Occipital lobe (tissue), 2 donors: ENCODE data around the gene SLX9. TPM values are rescaled to one million over a fixed set of nuclear protein-coding genes. Genes with fewer than 3 reads are reported as not detected.

Experiments
- DNase-seq: peaks from one replicate; lab custom pipeline; 2025; lab: John Stamatoyannopoulos, UW
- total RNA-seq: library from RNA; depleted of rRNA; stranded (reverse); fragments of >200 nt; gene quantifications from one replicate; pipeline ENCODE4 v1.2.3, GENCODE V29; 2014

SLX9 gene
- total RNA-seq, 1 donor from 2014 or later: 6.1 TPM

GRCh38 chr21:44946254-44947041, 6.6 kb downstream of the SLX9 start:
- no peak for DNase-seq

GRCh38 chr21:44947111-44947929, 7.5 kb downstream of the SLX9 start:
- no peak for DNase-seq

GRCh38 chr21:44947930-44948331, 8.1 kb downstream of the SLX9 start:
- no peak for DNase-seq

GRCh38 chr21:44948426-44949120, 8.7 kb downstream of the SLX9 start:
- DNase-seq: no peak

- DNase-seq: no peak
Observed at GRCh38 chr21:44949161-44949778, 9.4 kb downstream of the SLX9 start.

GRCh38 chr21:44949779-44950198, 10.0 kb downstream of the SLX9 start:
- DNase-seq: no peak

- DNase-seq: no peak
Observed at GRCh38 chr21:44950351-44950750, 10.5 kb downstream of the SLX9 start.

GRCh38 chr21:44951186-44951915, 11.5 kb downstream of the SLX9 start:
- DNase-seq: no peak

- no peak for DNase-seq
Observed at GRCh38 chr21:44952116-44952928, 12.5 kb downstream of the SLX9 start.

- DNase-seq: no peak
Observed at GRCh38 chr21:44952929-44953627, 13.2 kb downstream of the SLX9 start.

GRCh38 chr21:44953628-44954021, 13.8 kb downstream of the SLX9 start:
- no peak for DNase-seq

- no peak for DNase-seq
Observed at GRCh38 chr21:44954281-44954771, 14.5 kb downstream of the SLX9 start.

GRCh38 chr21:44955141-44955797, 15.4 kb downstream of the SLX9 start:
- no peak for DNase-seq

GRCh38 chr21:44955798-44956175, 16.0 kb downstream of the SLX9 start:
- no peak for DNase-seq

- DNase-seq: no peak
Observed at GRCh38 chr21:44956356-44957046, 16.7 kb downstream of the SLX9 start.

GRCh38 chr21:44957047-44957831, 17.4 kb downstream of the SLX9 start:
- no peak for DNase-seq

- no peak for DNase-seq
Observed at GRCh38 chr21:44957901-44958451, 18.1 kb downstream of the SLX9 start.
